ENCODE measurements around the gene HDDC3.
A peak's percentile ranks its signal among the peaks of the same experiment; 100 is the strongest.

HDDC3 gene

GRCh38 chr15:90906181-90906849 lies 26.0 kb downstream of the HDDC3 start:
- CTCF ChIA-PET = interaction anchor here (0.6 kb wide), 1 partner anchor 37 kb away, joined by 3 read pairs; no protein-coding TSS in a partner anchor
- POLR2A ChIA-PET = interaction anchor here (1.1 to 7.5 kb wide), 2 partner anchors 26 to 116 kb away, joined by 3 to 142 read pairs; partner anchors contain the start of genes HDDC3 and UNC45A
- no peak for DNase-seq (ENCODE audit: extremely low spot score)
- TF ChIP-seq HDGF (IDR thresholded peaks at IDR 0.05; ENCODE audit: borderline replicate concordance) (no peak), ZNF384 (IDR thresholded peaks at IDR 0.05) (no peak), BHLHE40 (IDR thresholded peaks at IDR 0.05; ENCODE audit: borderline replicate concordance) (no peak), SUZ12 (IDR thresholded peaks at IDR 0.05) (no peak), ARNT (IDR thresholded peaks at IDR 0.05) (no peak), FOXM1 (IDR thresholded peaks at IDR 0.05; ENCODE audit: borderline replicate concordance) (no peak)

- ChIA-PET CTCF (interaction anchor here (0.6 to 1.4 kb wide), 3 partner anchors 8 to 38 kb away, joined by 3 read pairs; no protein-coding TSS in a partner anchor), POLR2A (interaction anchor here (0.9 to 7.5 kb wide), 4 partner anchors 10 to 144 kb away, joined by 3 to 142 read pairs (median 3); partner anchors contain the start of genes HDDC3 and UNC45A)
- no peak for TF ChIP-seq BHLHE40 (IDR thresholded peaks at IDR 0.05; ENCODE audit: borderline replicate concordance)
- no peak for TF ChIP-seq ARNT (IDR thresholded peaks at IDR 0.05)
- TF ChIP-seq FOXA1 (IDR thresholded peaks at IDR 0.05) = no peak
- no peak for TF ChIP-seq L3MBTL2 (conservative IDR thresholded peaks at IDR 0.05)
- TF ChIP-seq FOXK2 (IDR thresholded peaks at IDR 0.05) = no peak
- TF ChIP-seq PKNOX1 (IDR thresholded peaks at IDR 0.05) = no peak
- TF ChIP-seq ELF4 (IDR thresholded peaks at IDR 0.05) = no peak
- TF ChIP-seq SP1 (IDR thresholded peaks at IDR 0.05) = no peak
- TF ChIP-seq TARDBP (IDR thresholded peaks at IDR 0.05) = no peak
- no peak for TF ChIP-seq CTBP1 (IDR thresholded peaks at IDR 0.05; ENCODE audit: borderline replicate concordance)
- no peak for TF ChIP-seq NFRKB (IDR thresholded peaks at IDR 0.05)
- TF ChIP-seq FOXM1 (IDR thresholded peaks at IDR 0.05; ENCODE audit: borderline replicate concordance) = no peak
- TF ChIP-seq SUZ12 (IDR thresholded peaks at IDR 0.05) = no peak
- no peak for TF ChIP-seq LEF1 (IDR thresholded peaks at IDR 0.05; ENCODE audit: borderline replicate concordance)
- DNase-seq (ENCODE audit: extremely low spot score) = no peak
These were observed 26.8 kb downstream of the HDDC3 start for GRCh38 chr15:90905306-90906180.

DNA sequence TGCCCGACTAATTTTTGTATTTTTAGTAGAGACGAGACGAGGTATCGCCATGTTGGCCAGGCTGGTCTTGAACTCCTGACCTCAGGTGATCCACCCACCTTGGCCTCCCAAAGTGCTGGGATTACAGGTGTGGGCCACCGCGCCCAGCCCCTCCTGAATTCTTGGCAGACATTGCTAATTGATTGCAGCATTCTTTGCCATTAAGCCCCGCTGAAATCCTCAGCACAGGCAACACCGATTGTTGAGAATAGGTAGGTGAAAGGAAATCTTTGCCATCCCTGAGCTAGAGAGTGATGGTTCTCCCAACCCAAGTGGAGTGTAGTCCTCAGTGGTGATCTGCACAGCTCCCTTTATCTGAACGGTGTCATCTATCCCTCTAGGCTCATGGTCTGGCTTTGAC lies 27.6 kb downstream of the HDDC3 start:
- ChIA-PET CTCF (interaction anchor here (0.7 to 5.5 kb wide), 4 partner anchors 9 to 28 kb away, joined by 3 to 57 read pairs (median 4); partner anchors contain the start of genes HDDC3 and UNC45A), POLR2A (interaction anchor here (0.9 to 7.5 kb wide), 4 partner anchors 9 to 145 kb away, joined by 3 to 142 read pairs (median 10); partner anchors contain the start of genes HDDC3 and UNC45A)
- TF ChIP-seq SP1 (IDR thresholded peaks at IDR 0.05) (no peak), NFRKB (IDR thresholded peaks at IDR 0.05) (no peak), BHLHE40 (IDR thresholded peaks at IDR 0.05; ENCODE audit: borderline replicate concordance) (no peak), L3MBTL2 (conservative IDR thresholded peaks at IDR 0.05) (no peak), FOXK2 (IDR thresholded peaks at IDR 0.05) (no peak), TARDBP (IDR thresholded peaks at IDR 0.05) (no peak), LEF1 (IDR thresholded peaks at IDR 0.05; ENCODE audit: borderline replicate concordance) (no peak), ARNT (IDR thresholded peaks at IDR 0.05) (no peak), SUZ12 (IDR thresholded peaks at IDR 0.05) (no peak), PKNOX1 (IDR thresholded peaks at IDR 0.05) (no peak), FOXM1 (IDR thresholded peaks at IDR 0.05; ENCODE audit: borderline replicate concordance) (no peak), ZNF384 (IDR thresholded peaks at IDR 0.05) (no peak), CTBP1 (IDR thresholded peaks at IDR 0.05; ENCODE audit: borderline replicate concordance) (no peak)
- DNase-seq (ENCODE audit: extremely low spot score) = no peak

GRCh38 chr15:90903733-90904536 lies 28.4 kb downstream of the HDDC3 start:
- ChIA-PET CTCF (interaction anchor here (0.7 to 5.5 kb wide), 6 partner anchors 8 to 146 kb away, joined by 3 to 57 read pairs (median 4); partner anchors contain the start of genes HDDC3 and UNC45A), POLR2A (interaction anchor here (0.7 to 7.5 kb wide), 12 partner anchors 10 to 146 kb away, joined by 3 to 142 read pairs (median 4); partner anchors contain the start of genes HDDC3, RCCD1 and UNC45A)
- peak; percentile 53 for DNase-seq (ENCODE audit: extremely low spot score)
- TF ChIP-seq FOXK2 (IDR thresholded peaks at IDR 0.05) = no peak
- no peak for TF ChIP-seq NFRKB (IDR thresholded peaks at IDR 0.05)
- no peak for TF ChIP-seq ELF4 (IDR thresholded peaks at IDR 0.05)
- no peak for TF ChIP-seq TARDBP (IDR thresholded peaks at IDR 0.05)
- TF ChIP-seq L3MBTL2 (conservative IDR thresholded peaks at IDR 0.05) = no peak
- no peak for TF ChIP-seq FOXA1 (IDR thresholded peaks at IDR 0.05)
- TF ChIP-seq BHLHE40 (IDR thresholded peaks at IDR 0.05; ENCODE audit: borderline replicate concordance) = no peak
- TF ChIP-seq SUZ12 (IDR thresholded peaks at IDR 0.05) = no peak
- no peak for TF ChIP-seq SP1 (IDR thresholded peaks at IDR 0.05)
- no peak for TF ChIP-seq LEF1 (IDR thresholded peaks at IDR 0.05; ENCODE audit: borderline replicate concordance)
- no peak for TF ChIP-seq ARNT (IDR thresholded peaks at IDR 0.05)
- TF ChIP-seq PKNOX1 (IDR thresholded peaks at IDR 0.05) = no peak
- TF ChIP-seq ZNF384 (IDR thresholded peaks at IDR 0.05) = no peak
- TF ChIP-seq HDGF (IDR thresholded peaks at IDR 0.05; ENCODE audit: borderline replicate concordance) = no peak
- TF ChIP-seq CTBP1 (IDR thresholded peaks at IDR 0.05; ENCODE audit: borderline replicate concordance) = no peak
- TF ChIP-seq FOXM1 (IDR thresholded peaks at IDR 0.05; ENCODE audit: borderline replicate concordance) = no peak

Data from HEK293T (cell line).